ENCODE data around the gene ABRAXAS1. TPM values are rescaled to one million over a fixed set of nuclear protein-coding genes. Genes with fewer than 3 reads are reported as not detected.
"Not testable (repeated sequence)": the region's sequence is repeated elsewhere in the genome, so short reads cannot be mapped to it uniquely, and the experiment has no call there.

ABRAXAS1 gene
- total RNA-seq (2014; rRNA removed; shearing (Covaris generic)) = 5.7 and 8.8 TPM in 2 replicates

DNA sequence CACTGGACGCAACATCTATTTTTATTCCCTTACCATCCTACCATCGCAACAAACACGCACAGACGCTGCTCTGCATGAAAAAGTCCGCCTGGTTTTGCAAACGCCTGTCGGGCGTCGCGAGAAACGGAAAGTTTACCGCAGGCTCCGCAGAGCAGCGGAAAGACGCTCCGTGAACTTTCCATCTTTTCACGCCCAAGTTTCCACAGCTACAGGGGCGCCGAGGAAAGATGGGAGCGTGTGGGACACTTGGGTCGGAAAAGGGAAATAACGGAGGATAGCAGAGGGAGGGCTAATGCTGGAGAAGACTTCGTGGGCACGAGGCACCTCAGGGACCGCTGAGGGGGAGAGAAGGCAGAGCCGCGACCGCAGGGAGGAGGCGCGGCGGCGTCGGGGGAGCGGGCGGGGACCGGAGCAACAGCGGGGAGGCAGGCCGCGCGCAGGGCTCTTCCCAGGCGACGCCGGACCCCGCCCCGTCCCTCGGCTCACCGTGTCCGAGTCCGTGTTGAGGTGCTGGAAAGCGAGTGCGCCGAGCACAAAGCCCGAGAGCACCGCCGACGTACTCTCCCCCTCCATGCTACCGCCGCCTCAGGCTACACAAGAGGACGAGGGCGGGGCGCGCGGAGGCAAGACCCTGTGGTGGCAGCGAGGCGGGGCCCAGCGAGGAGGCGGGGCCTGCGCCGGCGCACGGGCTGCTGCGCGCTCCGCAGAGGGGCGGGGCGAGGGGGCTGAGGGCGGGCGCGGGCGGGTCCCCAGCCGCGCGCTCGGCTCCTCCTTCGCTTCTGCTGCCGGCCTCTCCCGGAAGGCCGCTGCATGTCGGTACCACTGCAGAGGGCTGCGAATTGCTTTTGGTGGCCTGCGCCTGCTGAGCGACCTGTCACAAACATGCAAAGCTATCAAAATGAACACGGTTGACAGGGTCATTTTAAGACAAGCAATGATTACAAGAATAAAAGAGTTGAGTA, at the start of gene ABRAXAS1:
Gene ABRAXAS1, minus strand, starts transcription at position 601 of the 962 bp plus-strand sequence. Its CDS starts 28 bp downstream, at position 573.
- DNase-seq (ENCODE audit: low read depth) = peak; percentile 95

- no peak for DNase-seq (ENCODE audit: low read depth)
Observed at GRCh38 chr4:83527671-83528070, 42.8 kb upstream of the ABRAXAS1 start.

- no peak for DNase-seq (ENCODE audit: low read depth)
Observed at GRCh38 chr4:83522239-83522638, 37.3 kb upstream of the ABRAXAS1 start.

DNA sequence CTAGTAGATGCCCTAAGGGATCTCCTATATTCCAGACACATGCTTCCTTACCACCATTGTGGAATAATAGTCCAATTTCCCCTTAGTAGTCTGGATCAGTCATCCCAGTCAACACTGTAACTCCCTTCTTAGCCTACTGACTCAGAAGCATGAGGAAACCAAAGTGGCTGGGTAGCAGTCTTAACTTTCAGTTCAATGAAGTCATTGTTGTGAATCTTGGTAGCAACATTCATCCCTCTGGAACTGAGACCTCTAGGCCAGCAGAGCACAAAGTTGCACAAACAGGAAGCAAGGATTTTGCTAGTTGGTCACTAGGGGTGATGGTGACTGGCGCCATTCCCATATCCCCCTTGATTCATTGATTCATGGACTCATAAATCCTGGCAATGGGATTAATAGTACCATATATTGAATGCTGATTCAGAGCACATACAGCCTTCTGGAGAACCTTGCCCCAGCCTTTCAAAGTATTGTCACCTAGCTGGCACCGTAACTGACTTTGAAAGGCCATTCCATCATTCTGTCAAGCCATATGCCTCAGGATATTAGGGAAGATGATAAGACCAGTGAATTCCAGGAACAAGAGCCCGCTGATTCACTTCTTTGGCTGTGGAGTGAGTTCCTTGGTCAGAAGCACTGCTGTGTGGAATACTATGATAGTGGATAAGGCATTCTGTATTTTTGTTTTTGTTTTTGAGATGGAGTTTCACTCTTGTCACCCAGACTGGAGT, 31.3 kb upstream of the ABRAXAS1 start:
- peak; percentile 89 for DNase-seq (ENCODE audit: low read depth)

GRCh38 chr4:83510442-83510841, 25.5 kb upstream of the ABRAXAS1 start:
- no peak for DNase-seq (ENCODE audit: low read depth)

GRCh38 chr4:83509156-83509585, 24.3 kb upstream of the ABRAXAS1 start:
- DNase-seq (ENCODE audit: low read depth) = peak; percentile 63

GRCh38 chr4:83504996-83505395, 20.1 kb upstream of the ABRAXAS1 start:
- DNase-seq (ENCODE audit: low read depth) = no peak

DNA sequence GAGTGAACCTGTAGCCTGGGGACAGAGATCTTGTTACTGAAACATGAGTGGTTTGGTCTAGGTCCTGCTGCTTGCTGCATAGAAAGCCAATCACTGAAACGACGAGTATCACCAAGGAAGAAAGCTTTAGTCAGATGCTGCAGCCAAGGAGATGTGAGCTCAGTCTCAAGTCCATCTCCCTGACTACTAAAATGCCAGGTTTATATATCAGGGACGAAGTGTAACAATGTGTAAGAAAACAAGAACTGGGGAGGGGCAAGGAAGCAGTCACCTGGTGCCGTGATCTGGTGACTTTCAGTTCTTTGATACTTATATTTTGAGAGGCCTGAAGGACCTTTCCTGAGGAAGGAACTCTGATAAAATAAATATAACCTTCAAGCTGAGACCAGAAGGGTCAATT, 19.6 kb upstream of the ABRAXAS1 start:
- DNase-seq (ENCODE audit: low read depth) = no peak

GRCh38 chr4:83503974-83504373, 19.1 kb upstream of the ABRAXAS1 start:
- DNase-seq (ENCODE audit: low read depth) = no peak

DNA sequence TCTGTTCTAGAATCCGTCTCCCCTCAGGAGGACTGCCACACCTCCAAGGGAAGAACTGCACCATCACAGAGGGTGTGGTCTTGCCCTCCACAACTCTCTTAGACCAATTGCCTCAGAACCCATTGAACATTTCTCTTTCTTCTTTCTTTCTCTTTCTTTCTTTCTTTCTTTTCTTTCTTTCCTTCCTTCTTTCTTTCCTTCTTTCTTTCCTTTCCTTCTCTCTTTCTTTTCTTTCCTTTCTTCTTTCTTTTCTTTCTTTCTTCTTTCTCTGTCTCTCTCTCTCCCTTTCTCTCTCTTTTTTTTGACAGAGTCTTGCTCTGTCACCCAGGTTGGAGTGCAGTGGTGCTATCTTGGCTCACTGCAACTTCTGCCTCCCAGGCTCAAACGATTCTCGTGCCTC, 16.8 kb upstream of the ABRAXAS1 start:
- not testable (repeated sequence) for DNase-seq (ENCODE audit: low read depth)

GRCh38 chr4:83498187-83498586, 13.3 kb upstream of the ABRAXAS1 start:
- DNase-seq (ENCODE audit: low read depth) = no peak

GRCh38 chr4:83496085-83496917, 11.4 kb upstream of the ABRAXAS1 start:
- not testable (repeated sequence) for DNase-seq (ENCODE audit: low read depth)

DNA sequence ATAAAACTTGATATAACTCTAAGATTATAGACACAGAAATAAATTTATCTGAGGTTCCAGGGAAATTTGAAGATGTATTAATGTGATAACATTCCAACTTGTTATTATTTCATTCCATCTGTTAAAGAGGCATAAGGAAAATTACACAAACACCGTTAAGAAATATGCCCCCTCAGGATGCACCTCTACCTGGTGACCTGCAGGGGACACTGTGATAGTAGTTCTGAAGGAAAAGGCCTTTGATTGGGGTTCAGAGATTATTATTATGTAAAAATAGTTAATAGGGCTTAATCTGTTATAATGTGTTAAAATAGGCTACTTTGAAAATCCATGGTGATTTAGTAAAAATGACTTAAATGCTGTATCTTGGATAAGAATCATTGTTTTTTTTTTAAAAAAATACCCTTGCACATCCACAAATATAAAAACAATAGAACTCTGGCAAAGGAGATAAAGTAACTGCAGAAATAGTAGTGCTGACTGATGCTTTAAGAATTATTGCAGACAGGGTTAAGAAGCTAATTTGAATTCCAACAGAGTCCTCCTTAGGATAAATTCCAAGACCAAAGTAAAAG, 6.1 kb upstream of the ABRAXAS1 start:
- peak; percentile 14 for DNase-seq (ENCODE audit: low read depth)

DNA sequence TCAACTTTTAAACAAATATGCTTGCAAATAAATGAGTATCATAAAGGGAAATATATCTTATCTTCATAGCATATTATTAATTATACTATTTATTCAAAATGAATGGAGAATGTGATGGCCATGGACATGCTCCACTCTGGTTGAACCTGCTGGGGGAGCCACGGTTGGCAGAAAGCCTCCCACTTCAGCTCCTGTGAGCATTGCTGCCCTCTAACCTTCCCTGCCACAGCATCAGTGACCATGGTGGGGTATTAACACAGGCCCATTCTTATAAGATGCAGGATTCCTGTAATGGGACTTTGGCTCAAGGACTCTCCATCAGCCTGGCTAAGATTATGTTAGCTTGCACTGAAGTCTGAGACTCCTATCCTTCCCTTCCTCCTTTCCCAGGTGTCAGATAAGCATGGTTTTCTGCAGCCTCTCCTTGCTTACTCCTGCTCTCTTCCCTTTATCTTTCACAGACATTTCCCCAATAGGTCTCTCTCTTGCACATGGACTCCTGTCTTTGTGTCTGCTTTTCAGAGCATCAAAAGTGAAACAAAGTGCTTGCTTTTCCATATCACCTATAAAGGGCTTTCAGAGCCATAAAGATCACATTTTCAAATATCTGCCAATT, 4.9 kb upstream of the ABRAXAS1 start:
- no peak for DNase-seq (ENCODE audit: low read depth)

DNA sequence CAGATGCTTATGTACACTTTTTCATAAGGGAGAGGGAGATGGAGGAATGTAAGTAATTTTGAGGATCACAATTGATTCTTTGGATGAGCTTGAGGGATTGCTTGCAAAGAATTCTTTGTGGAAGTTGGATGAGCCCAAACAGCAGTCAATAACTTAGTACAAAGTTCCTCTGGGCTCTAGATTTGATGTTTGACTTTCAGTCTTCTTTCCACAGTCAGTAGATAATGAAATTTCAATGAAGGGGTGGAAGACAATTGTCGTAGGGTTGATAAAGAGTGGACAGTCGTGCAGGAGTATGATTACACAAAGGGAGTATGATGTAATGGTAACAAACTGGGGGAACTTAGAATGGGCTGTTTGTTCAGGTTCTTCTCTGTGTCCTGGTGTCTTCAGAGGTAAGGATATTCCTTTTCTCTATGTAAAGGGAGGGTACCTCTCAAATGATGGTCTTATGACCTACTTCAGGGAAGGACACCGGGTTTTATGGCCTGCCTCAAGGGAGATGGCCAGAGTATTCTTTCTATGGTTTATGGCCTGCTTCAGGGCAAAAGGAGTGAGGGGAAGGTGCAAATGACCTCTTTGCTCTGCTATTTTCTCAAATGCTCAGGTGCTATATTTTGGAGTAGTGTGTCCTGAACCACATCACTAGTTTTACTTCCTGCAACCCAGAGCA, 1.7 kb upstream of the ABRAXAS1 start:
- DNase-seq (ENCODE audit: low read depth) = no peak

GRCh38 chr4:83473966-83474365, 10.9 kb downstream of the ABRAXAS1 start:
- no peak for DNase-seq (ENCODE audit: low read depth)

- no peak for DNase-seq (ENCODE audit: low read depth)
Observed at GRCh38 chr4:83473423-83473822, 11.5 kb downstream of the ABRAXAS1 start.

DNA sequence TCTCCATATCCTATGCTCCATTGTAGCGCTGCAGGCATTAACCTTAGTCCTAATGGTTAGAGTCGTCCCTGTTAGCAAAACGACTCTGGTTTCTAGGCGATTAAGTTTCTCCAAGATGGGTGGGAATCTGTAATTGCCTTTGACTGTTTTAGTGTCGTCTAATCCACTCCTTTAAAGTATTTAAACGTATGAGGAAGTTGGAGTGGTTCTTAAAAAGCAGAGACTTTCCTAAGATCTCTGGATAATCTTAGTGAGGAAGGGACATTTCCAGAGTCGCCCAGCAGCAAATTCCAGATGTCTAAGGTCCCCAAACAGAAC, 28.8 kb downstream of the ABRAXAS1 start:
- DNase-seq (ENCODE audit: low read depth) = no peak

GRCh38 chr4:83455281-83456183, 29.4 kb downstream of the ABRAXAS1 start, which contains the start of the genes HELQ and MRPS18C:
Gene HELQ (minus strand): TSS chr4:83455823. CDS start chr4:83455693, 130 bp downstream.
Gene MRPS18C (plus strand): TSS chr4:83456058. CDS start chr4:83456078, 20 bp downstream.
- peak; percentile 97 for DNase-seq (ENCODE audit: low read depth)
